CD4-positive, CD25-positive, alpha-beta regulatory T cell (primary cell): ENCODE data around the gene E2F6. TPM values are rescaled to one million over a fixed set of nuclear protein-coding genes. Genes with fewer than 3 reads are reported as not detected.

ENCODE experiments used
- ATAC-seq, 2 donors: fragments of 150-1000 bp; cut with Tn5 transposase; one replicate each; pipeline ENCODE4 v1.10.0; 2021; ENCODE audit warnings: low read depth in 2 of 2, moderate number of reproducible peaks in 2 of 2, moderate library complexity in 1 of 2
- DNase-seq, 3 donors: peaks; one replicate each; pipeline versions ENCODE4 v3.0.0 to v3.0.0-alpha.2; 2012 to 2022; ENCODE audit warnings: mixed read lengths in 1 of 3
- H3K27ac ChIP-seq: one replicate; pipeline ENCODE4 v1.7.0; 2013; ENCODE audit warnings: mild to moderate bottlenecking, low read length; ENCODE audit not compliant: insufficient read depth, poor library complexity, severe bottlenecking
- H3K27me3 ChIP-seq: one replicate; pipeline ENCODE4 v1.7.0; 2013; ENCODE audit warnings: low read length; ENCODE audit not compliant: control insufficient read depth, insufficient read depth
- H3K36me3 ChIP-seq: one replicate; pipeline ENCODE4 v1.7.0; 2013; ENCODE audit warnings: mild to moderate bottlenecking, low read length, moderate library complexity; ENCODE audit not compliant: control insufficient read depth, insufficient read depth
- H3K4me1 ChIP-seq: 2 replicates; pipeline ENCODE4 v1.7.0; 2013; ENCODE audit warnings: mild to moderate bottlenecking, low read length; ENCODE audit not compliant: insufficient read depth, control insufficient read depth, poor library complexity, severe bottlenecking
- H3K4me3 ChIP-seq: one replicate; pipeline ENCODE4 v1.7.0; 2013; ENCODE audit warnings: low read depth, mild to moderate bottlenecking, low read length, moderate library complexity
- H3K9me3 ChIP-seq, 2 experiments: 1 replicate in 1 of 2; 2 replicates in 1 of 2; pipeline ENCODE4 v1.7.0; 2013; ENCODE audit warnings: low read length in 2 of 2, mild to moderate bottlenecking in 1 of 2, moderate library complexity in 1 of 2; ENCODE audit not compliant: control insufficient read depth in 2 of 2
- H3K27ac Mint-ChIP-seq, 3 donors: one replicate each; pipeline ENCODE4 v1.8.0; 2020 to 2022; ENCODE audit warnings: mild to moderate bottlenecking in 3 of 3, mixed read lengths in 3 of 3, moderate library complexity in 2 of 3
- H3K27me3 Mint-ChIP-seq: one replicate; pipeline ENCODE4 v1.8.0; 2022; ENCODE audit warnings: mild to moderate bottlenecking, mixed read lengths
- H3K36me3 Mint-ChIP-seq: one replicate; pipeline ENCODE4 v1.8.0; 2020; ENCODE audit warnings: mixed read lengths
- H3K4me1 Mint-ChIP-seq, 4 donors: one replicate each; pipeline ENCODE4 v1.8.0; 2020 to 2022; ENCODE audit warnings: mixed read lengths in 4 of 4, mild to moderate bottlenecking in 1 of 4
- H3K4me3 Mint-ChIP-seq, 4 donors: one replicate each; pipeline ENCODE4 v1.8.0; 2020 to 2022; ENCODE audit warnings: mild to moderate bottlenecking in 4 of 4, mixed read lengths in 4 of 4, moderate library complexity in 3 of 4
- H3K9me3 Mint-ChIP-seq, 7 donors: one replicate each; pipeline ENCODE4 v1.8.0; 2020 to 2022; ENCODE audit warnings: mixed read lengths in 7 of 7, mild to moderate bottlenecking in 3 of 7, moderate library complexity in 2 of 7
- polyA plus RNA-seq, 4 donors: library from polyadenylated mRNA; unstranded; fragments of 300-500 nt; fragmentation: Illumina TruSeq; gene quantifications; one replicate each; pipeline ENCODE4 v1.2.3, GENCODE V29; 2021
- total RNA-seq: library from RNA; stranded (reverse); gene quantifications from one replicate; pipeline ENCODE4 v1.2.3, GENCODE V29; 2022

The E2F6 gene
- total and polyA plus RNA-seq, 5 donors from 2014 or later: 1.7 to 6.7 (median 3.7) TPM

- no peaks in the 10 kb centered on the region for H3K9me3 ChIP-seq
- H3K4me1 ChIP-seq: no peaks in the 10 kb centered on the region
- H3K4me3 ChIP-seq: no peak overlapping the region
- no peak for ATAC-seq
- no peak overlapping the region for H3K27ac ChIP-seq
- Mint-ChIP-seq H3K4me3 (no peak overlapping the region), H3K9me3 (no peaks in the 10 kb centered on the region), H3K27ac (peak overlapping the region in 1 of 3 donors; percentile 54), H3K4me1 (peaks cover 2 to 5% (median 4%) of the 10 kb centered on the region in 4 donors), H3K36me3 (peaks cover 36% of the 10 kb centered on the region), H3K27me3 (no peaks in the 10 kb centered on the region)
- DNase-seq: no peak
- H3K36me3 ChIP-seq: peaks cover 27% of the 10 kb centered on the region
- no peaks in the 10 kb centered on the region for H3K27me3 ChIP-seq
Observed at GRCh38 chr2:11450791-11451190, 15.2 kb downstream of the E2F6 start.

- Histone ChIP-seq H3K27ac (no peak overlapping the region), H3K4me1 (no peaks in the 10 kb centered on the region), H3K36me3 (peaks cover 24% of the 10 kb centered on the region), H3K9me3 (peaks cover 0 to 5% of the 10 kb centered on the region in 2 experiments), H3K27me3 (no peaks in the 10 kb centered on the region), H3K4me3 (no peak overlapping the region)
- H3K9me3 Mint-ChIP-seq: peaks cover 0 to 3% (median 0%) of the 10 kb centered on the region in 7 donors
- peak overlapping the region in 1 of 3 donors; percentile 23 for H3K27ac Mint-ChIP-seq
- peak; percentile 36 to 65 (median 58) for DNase-seq
- H3K4me3 Mint-ChIP-seq: no peak overlapping the region
- peaks cover 53% of the 10 kb centered on the region for H3K36me3 Mint-ChIP-seq
- H3K27me3 Mint-ChIP-seq: no peaks in the 10 kb centered on the region
- peak in 1 of 2 donors; percentile 60 for ATAC-seq
- H3K4me1 Mint-ChIP-seq: peaks cover 0 to 7% (median 0%) of the 10 kb centered on the region in 4 donors
Observed at GRCh38 chr2:11446733-11447248, 19.2 kb downstream of the E2F6 start.

- H3K27ac Mint-ChIP-seq: no peak overlapping the region
- no peak for DNase-seq
- H3K27me3 Mint-ChIP-seq: no peaks in the 10 kb centered on the region
- H3K9me3 Mint-ChIP-seq: peaks cover 0 to 4% (median 3%) of the 10 kb centered on the region in 7 donors
- H3K36me3 ChIP-seq: peaks cover 13% of the 10 kb centered on the region
- H3K4me1 ChIP-seq: no peaks in the 10 kb centered on the region
- no peak overlapping the region for H3K4me3 ChIP-seq
- no peak overlapping the region for H3K4me3 Mint-ChIP-seq
- peaks cover 0 to 7% (median 0%) of the 10 kb centered on the region in 4 donors for H3K4me1 Mint-ChIP-seq
- H3K36me3 Mint-ChIP-seq: peaks cover 60% of the 10 kb centered on the region
- no peak overlapping the region for H3K27ac ChIP-seq
- peaks cover 0 to 5% of the 10 kb centered on the region in 2 experiments for H3K9me3 ChIP-seq
- H3K27me3 ChIP-seq: no peaks in the 10 kb centered on the region
- ATAC-seq: no peak
Observed at GRCh38 chr2:11444737-11445136, 21.2 kb downstream of the E2F6 start.

GRCh38 chr2:11438555-11439080 is 27.3 kb downstream of the E2F6 start:
- Mint-ChIP-seq H3K9me3 (peaks cover 0 to 4% (median 3%) of the 10 kb centered on the region in 7 donors), H3K27me3 (no peaks in the 10 kb centered on the region), H3K4me3 (no peak overlapping the region), H3K4me1 (no peaks in the 10 kb centered on the region), H3K36me3 (peaks cover 25% of the 10 kb centered on the region), H3K27ac (no peak overlapping the region)
- DNase-seq (no peak), ATAC-seq (no peak)
- Histone ChIP-seq H3K9me3 (peaks cover 0 to 5% of the 10 kb centered on the region in 2 experiments), H3K27me3 (no peaks in the 10 kb centered on the region), H3K27ac (no peak overlapping the region), H3K4me1 (no peaks in the 10 kb centered on the region), H3K36me3 (no peaks in the 10 kb centered on the region), H3K4me3 (no peak overlapping the region)

GRCh38 chr2:11437602-11438001 is 28.4 kb downstream of the E2F6 start:
- ATAC-seq (no peak), DNase-seq (no peak)
- H3K36me3 ChIP-seq: no peaks in the 10 kb centered on the region
- H3K27ac Mint-ChIP-seq: no peak overlapping the region
- peaks cover 0 to 4% of the 10 kb centered on the region in 2 experiments for H3K9me3 ChIP-seq
- no peak overlapping the region for H3K4me3 Mint-ChIP-seq
- H3K4me1 Mint-ChIP-seq: no peaks in the 10 kb centered on the region
- H3K27me3 ChIP-seq: no peaks in the 10 kb centered on the region
- H3K4me3 ChIP-seq: no peak overlapping the region
- H3K4me1 ChIP-seq: no peaks in the 10 kb centered on the region
- H3K9me3 Mint-ChIP-seq: peaks cover 0 to 4% (median 1%) of the 10 kb centered on the region in 7 donors
- no peak overlapping the region for H3K27ac ChIP-seq
- peaks cover 17% of the 10 kb centered on the region for H3K36me3 Mint-ChIP-seq
- no peaks in the 10 kb centered on the region for H3K27me3 Mint-ChIP-seq

- Mint-ChIP-seq H3K4me1 (no peaks in the 10 kb centered on the region), H3K27me3 (no peaks in the 10 kb centered on the region), H3K36me3 (peaks cover 6% of the 10 kb centered on the region), H3K4me3 (no peak overlapping the region), H3K27ac (no peak overlapping the region), H3K9me3 (peaks cover 0 to 3% (median 0%) of the 10 kb centered on the region in 7 donors)
- Histone ChIP-seq H3K27me3 (no peaks in the 10 kb centered on the region), H3K4me1 (no peaks in the 10 kb centered on the region), H3K36me3 (no peaks in the 10 kb centered on the region), H3K9me3 (no peaks in the 10 kb centered on the region), H3K4me3 (no peak overlapping the region), H3K27ac (no peak overlapping the region)
- ATAC-seq (no peak), DNase-seq (no peak)
Observed at GRCh38 chr2:11435036-11435435, 30.9 kb downstream of the E2F6 start.

- Histone ChIP-seq H3K27me3 (no peaks in the 10 kb centered on the region), H3K4me3 (no peak overlapping the region), H3K27ac (no peak overlapping the region), H3K4me1 (no peaks in the 10 kb centered on the region), H3K36me3 (no peaks in the 10 kb centered on the region), H3K9me3 (no peaks in the 10 kb centered on the region)
- DNase-seq: no peak
- H3K27ac Mint-ChIP-seq: no peak overlapping the region
- peaks cover 0 to 3% (median 0%) of the 10 kb centered on the region in 7 donors for H3K9me3 Mint-ChIP-seq
- ATAC-seq: no peak
- H3K27me3 Mint-ChIP-seq: no peaks in the 10 kb centered on the region
- peaks cover 4% of the 10 kb centered on the region for H3K36me3 Mint-ChIP-seq
- no peak overlapping the region for H3K4me3 Mint-ChIP-seq
- H3K4me1 Mint-ChIP-seq: no peaks in the 10 kb centered on the region
Observed at GRCh38 chr2:11434443-11434842, 31.5 kb downstream of the E2F6 start.

GRCh38 chr2:11433822-11434221 is 32.1 kb downstream of the E2F6 start:
- Histone ChIP-seq H3K9me3 (no peaks in the 10 kb centered on the region), H3K4me3 (no peak overlapping the region), H3K4me1 (no peaks in the 10 kb centered on the region), H3K27me3 (no peaks in the 10 kb centered on the region), H3K36me3 (no peaks in the 10 kb centered on the region), H3K27ac (no peak overlapping the region)
- Mint-ChIP-seq H3K27me3 (no peaks in the 10 kb centered on the region), H3K9me3 (peaks cover 0 to 3% (median 0%) of the 10 kb centered on the region in 7 donors), H3K4me1 (no peaks in the 10 kb centered on the region), H3K27ac (no peak overlapping the region), H3K36me3 (peaks cover 4% of the 10 kb centered on the region), H3K4me3 (no peak overlapping the region)
- no peak for ATAC-seq
- no peak for DNase-seq
